B cell (primary cell): Measurements from ENCODE around the gene MRNIP. TPM values are rescaled to one million over a fixed set of nuclear protein-coding genes. Genes with fewer than 3 reads are reported as not detected.

Source experiments
- ATAC-seq: fragments of 200-7000 bp; cut with Tn5 transposase; one replicate; pipeline ENCODE4 v1.10.0; 2021; ENCODE audit warnings: low read depth, mild to moderate bottlenecking, moderate number of reproducible peaks, moderate library complexity
- CTCF ChIA-PET: fragments of 350-600 bp; sonication (Branson Sonifier 250); formaldehyde crosslinking; loops from one replicate; lab custom pipeline; 2021; ENCODE audit warnings: antibody characterized with exemption, inconsistent platforms; lab: Charles Lee
- POLR2A ChIA-PET: fragments of 350-600 bp; sonication (Branson Sonifier 250); formaldehyde crosslinking; loops from one replicate; lab custom pipeline; 2021; ENCODE audit warnings: antibody characterized with exemption; lab: Charles Lee
- DNase-seq: peaks from one replicate; pipeline ENCODE4 v3.0.0; 2013
- H2AFZ ChIP-seq: 2 replicates; pipeline ENCODE4 v1.6.1; 2012; ENCODE audit warnings: mild to moderate bottlenecking, low read depth, low read length; ENCODE audit not compliant: insufficient read depth, poor library complexity, severe bottlenecking
- H3K27ac ChIP-seq, 2 donors: 1 replicate in 1 of 2; 2 replicates in 1 of 2; pipeline ENCODE4 v1.5.1; 2012 to 2013; ENCODE audit warnings: low read length in 2 of 2, mild to moderate bottlenecking in 2 of 2, moderate library complexity in 1 of 2
- H3K27me3 ChIP-seq, 4 experiments: fragments of 200-600 bp in 1 of 4; sonication (generic) in 1 of 4; replicated peaks in 1 of 4; 1 replicate in 2 of 4; 2 replicates in 2 of 4; pipeline versions ENCODE4 v1.6.1 to v1.7.0; 2013 to 2016; ENCODE audit warnings: low read length in 3 of 4, mild to moderate bottlenecking in 2 of 4, mixed read lengths in 1 of 4, moderate library complexity in 1 of 4; ENCODE audit not compliant: insufficient read depth in 4 of 4, control insufficient read depth in 3 of 4; ENCODE audit errors: control extremely low read depth in 1 of 4
- H3K36me3 ChIP-seq, 2 experiments: replicated peaks in 1 of 2; 1 replicate in 1 of 2; 2 replicates in 1 of 2; pipeline versions ENCODE4 v1.6.1 to v1.7.1; 2013; ENCODE audit warnings: low read length in 1 of 2; ENCODE audit not compliant: insufficient read depth in 2 of 2, control insufficient read depth in 1 of 2; ENCODE audit errors: control extremely low read depth in 1 of 2, extremely low read depth in 1 of 2
- H3K4me1 ChIP-seq, 2 donors: fragments of 200-600 bp in 1 of 2; sonication (generic) in 1 of 2; 1 replicate in 1 of 2; 2 replicates in 1 of 2; pipeline versions ENCODE4 v1.5.1 to v1.6.1; 2013 to 2017; ENCODE audit warnings: low read length in 2 of 2; ENCODE audit not compliant: control insufficient read depth in 2 of 2, insufficient read depth in 2 of 2
- H3K4me2 ChIP-seq: replicated peaks from 2 replicates; pipeline ENCODE3; 2012; ENCODE audit warnings: mild to moderate bottlenecking, low read depth, low read length; ENCODE audit not compliant: poor library complexity, severe bottlenecking
- H3K4me3 ChIP-seq, 5 experiments: fragments of 200-600 bp in 1 of 5; sonication (generic) in 1 of 5; 1 replicate in 3 of 5; 2 replicates in 2 of 5; pipeline versions ENCODE4 v1.5.1 to v1.7.0; 2011 to 2016; ENCODE audit warnings: low read length in 4 of 5, mild to moderate bottlenecking in 4 of 5, low read depth in 2 of 5, control low read depth in 1 of 5, moderate library complexity in 1 of 5; ENCODE audit not compliant: insufficient read depth in 1 of 5; ENCODE audit errors: control extremely low read depth in 1 of 5, extremely low read depth in 1 of 5
- H3K79me2 ChIP-seq: fragments of 200-600 bp; sonication (generic); one replicate; pipeline ENCODE4 v1.6.0; 2016; ENCODE audit warnings: low read length; ENCODE audit not compliant: control insufficient read depth, insufficient read depth
- H3K9ac ChIP-seq: fragments of 200-600 bp; sonication (generic); 2 replicates; pipeline ENCODE4 v1.6.1; 2017; ENCODE audit warnings: mild to moderate bottlenecking, low read length, moderate library complexity
- H3K9me3 ChIP-seq, 3 donors: one replicate each; pipeline versions ENCODE4 v1.6.1 to v1.7.1; 2013; ENCODE audit warnings: low read length in 2 of 3; ENCODE audit not compliant: control insufficient read depth in 2 of 3, insufficient read depth in 1 of 3; ENCODE audit errors: control extremely low read depth in 1 of 3
- H4K20me1 ChIP-seq: 2 replicates; pipeline ENCODE4 v1.6.0; 2012; ENCODE audit warnings: mild to moderate bottlenecking, low read length; ENCODE audit not compliant: insufficient read depth, control insufficient read depth, poor library complexity, severe bottlenecking
- H3K27ac Mint-ChIP-seq: one replicate; pipeline ENCODE4 v1.8.0; 2021; ENCODE audit warnings: mixed read lengths
- H3K27me3 Mint-ChIP-seq: one replicate; pipeline ENCODE4 v1.8.0; 2021; ENCODE audit warnings: mixed read lengths
- H3K4me1 Mint-ChIP-seq: one replicate; pipeline ENCODE4 v1.8.0; 2021; ENCODE audit warnings: mixed read lengths
- H3K4me3 Mint-ChIP-seq: one replicate; pipeline ENCODE4 v1.8.0; 2021; ENCODE audit warnings: mixed read lengths
- H3K9me3 Mint-ChIP-seq: one replicate; pipeline ENCODE4 v1.8.0; 2022; ENCODE audit warnings: mixed read lengths; ENCODE audit not compliant: insufficient read depth
- EZH2 ChIP-seq: IDR thresholded peaks from 2 replicates; pipeline ENCODE4 v1.6.1; 2012; ENCODE audit warnings: borderline replicate concordance, low read depth, mild to moderate bottlenecking, moderate library complexity, low read length; ENCODE audit not compliant: insufficient read depth, poor library complexity, severe bottlenecking
- WGBS: methylation state at CpG from one replicate; pipeline ENCODE4 v1.1.5; 2013; ENCODE audit warnings: missing lambda C conversion rate; ENCODE audit not compliant: insufficient coverage; 5-methylcytosine and 5-hydroxymethylcytosine counted together
- intact Hi-C: fragments of 100-400 bp; cut with micrococcal nuclease; formaldehyde crosslinking; loops from one replicate; pipeline ENCODE4 v1.10.0; 2022
- polyA plus RNA-seq: library from polyadenylated mRNA; depleted of rRNA; stranded (reverse); fragments of >200 nt; gene quantifications from 2 replicates; pipeline ENCODE4 v1.2.3, GENCODE V29; 2012
- total RNA-seq, 2 donors: library from RNA; stranded (reverse); fragments of 120-200 nt in 1 of 2; gene quantifications; 1 replicate in 1 of 2; 2 replicates in 1 of 2; pipeline versions ENCODE4 v1.2.3 to v1.2.4, GENCODE V29; 2013 to 2022
- TF ChIP-seq, protein P1 (sequence below): fragments of 200-600 bp; IDR thresholded peaks from one replicate; pipeline ENCODE4 v1.8.0; 2022; ENCODE audit warnings: antibody characterized with exemption, mild to moderate bottlenecking

The MRNIP gene
- total and polyA plus RNA-seq, 2 donors (not counting 1 experiment from before 2014, with no cell fraction given) = 152 to 178 TPM

DNA sequence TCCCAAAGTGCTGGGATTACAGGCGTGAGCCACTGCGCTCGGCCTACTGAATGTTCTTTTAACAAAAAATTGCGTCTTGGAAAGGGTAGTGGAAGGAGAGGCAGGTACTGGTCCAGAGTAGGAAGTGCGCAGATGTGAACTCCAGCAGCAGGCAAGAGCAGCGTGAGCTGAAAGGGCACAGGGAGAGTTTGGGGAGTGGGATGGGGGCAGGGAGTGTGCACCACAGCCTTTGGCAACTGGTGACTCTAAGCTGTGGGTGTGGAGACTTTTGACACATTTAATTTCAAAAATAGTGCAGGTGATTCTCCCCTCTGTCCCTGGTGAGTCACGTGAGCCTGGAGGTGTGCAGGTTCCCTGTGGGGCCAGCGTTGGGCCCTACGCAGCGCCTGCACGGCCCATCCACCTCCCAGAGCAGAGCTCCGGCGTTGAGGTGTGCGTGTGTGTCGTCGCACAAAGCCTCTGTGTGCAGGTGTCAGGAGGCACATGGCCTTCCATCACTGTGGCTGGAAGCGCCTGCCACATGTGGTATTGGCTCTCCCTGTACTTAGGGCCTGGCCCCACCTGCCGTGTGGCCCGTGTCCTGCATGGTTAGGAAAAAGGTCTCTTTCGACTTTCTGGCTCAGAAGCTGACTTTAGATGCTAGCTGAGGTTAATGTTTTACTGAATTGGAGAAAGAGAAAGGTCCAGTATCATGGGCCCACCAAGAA is 26.4 kb downstream of the MRNIP start:
- intact Hi-C loops = no loop called here
- Histone ChIP-seq H3K9me3 (no peaks in the 10 kb centered on the region), H2AFZ (no peak overlapping the region), H4K20me1 (peaks cover 54% of the 10 kb centered on the region), H3K4me1 (peaks cover 3 to 8% of the 10 kb centered on the region in 2 donors), H3K27me3 (no peaks in the 10 kb centered on the region), H3K36me3 (peaks cover 2 to 67% of the 10 kb centered on the region in 2 experiments), H3K9ac (no peak overlapping the region), H3K27ac (no peak overlapping the region), H3K4me3 (no peak overlapping the region), H3K4me2 (no peak overlapping the region), H3K79me2 (peaks cover 9% of the 10 kb centered on the region)
- H3K27ac Mint-ChIP-seq = peak overlapping the region; percentile 41
- no peak overlapping the region for H3K4me3 Mint-ChIP-seq
- WGBS = over 99% methylated on average over 18 of the region's 20 CpGs
- DNase-seq = no peak
- no peaks in the 10 kb centered on the region for H3K9me3 Mint-ChIP-seq
- H3K4me1 Mint-ChIP-seq = peaks cover 16% of the 10 kb centered on the region
- TF ChIP-seq, protein P1, sequence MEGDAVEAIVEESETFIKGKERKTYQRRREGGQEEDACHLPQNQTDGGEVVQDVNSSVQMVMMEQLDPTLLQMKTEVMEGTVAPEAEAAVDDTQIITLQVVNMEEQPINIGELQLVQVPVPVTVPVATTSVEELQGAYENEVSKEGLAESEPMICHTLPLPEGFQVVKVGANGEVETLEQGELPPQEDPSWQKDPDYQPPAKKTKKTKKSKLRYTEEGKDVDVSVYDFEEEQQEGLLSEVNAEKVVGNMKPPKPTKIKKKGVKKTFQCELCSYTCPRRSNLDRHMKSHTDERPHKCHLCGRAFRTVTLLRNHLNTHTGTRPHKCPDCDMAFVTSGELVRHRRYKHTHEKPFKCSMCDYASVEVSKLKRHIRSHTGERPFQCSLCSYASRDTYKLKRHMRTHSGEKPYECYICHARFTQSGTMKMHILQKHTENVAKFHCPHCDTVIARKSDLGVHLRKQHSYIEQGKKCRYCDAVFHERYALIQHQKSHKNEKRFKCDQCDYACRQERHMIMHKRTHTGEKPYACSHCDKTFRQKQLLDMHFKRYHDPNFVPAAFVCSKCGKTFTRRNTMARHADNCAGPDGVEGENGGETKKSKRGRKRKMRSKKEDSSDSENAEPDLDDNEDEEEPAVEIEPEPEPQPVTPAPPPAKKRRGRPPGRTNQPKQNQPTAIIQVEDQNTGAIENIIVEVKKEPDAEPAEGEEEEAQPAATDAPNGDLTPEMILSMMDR = no peak
- TF ChIP-seq EZH2 = no peak
- no peak for ATAC-seq
- ChIA-PET POLR2A (interaction anchor here (0.6 to 0.7 kb wide), 2 partner anchors 10 to 29 kb away, joined by 3 to 4 read pairs; no protein-coding TSS in a partner anchor), CTCF (interaction anchor here (1.2 to 3.4 kb wide), 4 partner anchors 12 to 69 kb away, joined by 3 to 12 read pairs (median 5); partner anchors contain the start of gene SQSTM1)
- no peaks in the 10 kb centered on the region for H3K27me3 Mint-ChIP-seq
